HG02642 (cell line): ENCODE data around the gene PAX8.

Source experiments
- ATAC-seq: cut with Tn5 transposase; IDR thresholded peaks from one replicate; pipeline ENCODE4 v1.9.1; 2021; ENCODE audit warnings: mild to moderate bottlenecking; ENCODE audit not compliant: unreplicated experiment, poor library complexity

The PAX8 gene

GRCh38 chr2:113211226-113212105, 67.3 kb downstream of the PAX8 start:
- no peak for ATAC-seq

DNA sequence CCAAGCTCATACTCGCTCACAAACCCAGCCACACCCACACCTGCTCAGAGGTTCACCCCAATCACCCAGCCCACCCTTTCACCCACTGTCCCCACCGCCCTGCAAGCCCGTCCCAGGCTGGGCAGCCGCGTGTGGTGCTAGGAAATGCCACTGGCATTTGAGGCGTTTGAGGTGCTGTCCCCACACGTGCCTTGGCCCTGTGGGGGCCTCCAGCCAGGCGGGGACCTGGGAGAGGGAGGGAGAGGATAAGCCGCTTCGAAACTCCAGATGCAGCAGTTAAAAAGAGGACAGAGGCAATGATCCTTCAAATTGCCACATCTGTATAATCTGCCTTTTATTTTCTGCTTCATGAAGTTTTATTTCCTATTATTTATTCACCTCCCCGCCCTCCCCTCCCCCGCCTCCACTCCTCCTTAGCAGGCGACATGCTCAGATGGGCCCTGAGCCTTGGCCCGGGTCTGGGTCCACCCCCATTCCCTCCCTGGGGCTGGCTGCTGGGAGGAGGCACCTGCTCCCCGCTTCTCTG, 69.0 kb downstream of the PAX8 start:
- ATAC-seq: no peak

GRCh38 chr2:113209011-113209645, 69.6 kb downstream of the PAX8 start:
- ATAC-seq: no peak

GRCh38 chr2:113208396-113208795, 70.3 kb downstream of the PAX8 start:
- ATAC-seq: no peak

DNA sequence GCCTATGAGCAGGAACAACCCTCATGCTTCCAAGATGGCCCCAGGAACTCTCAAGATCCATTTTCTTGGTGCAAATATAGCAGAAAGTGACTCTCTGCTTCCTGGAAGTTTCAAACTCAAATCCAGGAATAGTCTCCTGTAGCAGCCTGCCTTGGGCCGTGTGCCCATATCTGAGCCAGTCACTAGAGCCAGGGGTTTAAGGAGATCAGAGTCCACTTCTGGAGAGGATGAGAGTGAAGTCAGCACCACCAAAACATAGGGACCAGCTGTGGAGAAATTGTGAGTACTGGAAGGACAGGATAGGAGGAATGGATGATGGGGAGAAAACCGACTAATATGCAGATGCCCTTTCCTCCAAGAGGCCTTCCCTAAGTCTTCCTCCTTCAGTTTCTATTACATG, 71.7 kb downstream of the PAX8 start:
- no peak for ATAC-seq

DNA sequence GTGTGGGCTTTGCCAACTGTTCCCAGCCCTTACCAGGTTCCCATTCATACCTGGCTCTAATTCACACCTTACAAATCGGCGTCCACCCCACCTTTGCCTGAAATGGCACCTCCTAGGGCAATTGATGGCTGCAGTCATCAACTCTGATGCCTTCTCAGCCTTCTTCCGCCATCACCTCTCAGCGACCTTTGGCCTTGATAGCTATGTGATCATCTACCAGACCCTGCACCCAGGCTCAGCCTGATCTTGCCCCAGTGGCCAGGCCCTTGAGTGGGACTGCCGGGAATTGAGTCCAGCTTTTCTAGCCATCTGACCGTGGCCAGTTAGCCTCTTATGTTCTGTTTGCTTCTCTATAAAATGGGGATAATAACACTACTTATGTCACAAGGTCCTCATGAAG, 72.5 kb downstream of the PAX8 start:
- ATAC-seq: no peak

DNA sequence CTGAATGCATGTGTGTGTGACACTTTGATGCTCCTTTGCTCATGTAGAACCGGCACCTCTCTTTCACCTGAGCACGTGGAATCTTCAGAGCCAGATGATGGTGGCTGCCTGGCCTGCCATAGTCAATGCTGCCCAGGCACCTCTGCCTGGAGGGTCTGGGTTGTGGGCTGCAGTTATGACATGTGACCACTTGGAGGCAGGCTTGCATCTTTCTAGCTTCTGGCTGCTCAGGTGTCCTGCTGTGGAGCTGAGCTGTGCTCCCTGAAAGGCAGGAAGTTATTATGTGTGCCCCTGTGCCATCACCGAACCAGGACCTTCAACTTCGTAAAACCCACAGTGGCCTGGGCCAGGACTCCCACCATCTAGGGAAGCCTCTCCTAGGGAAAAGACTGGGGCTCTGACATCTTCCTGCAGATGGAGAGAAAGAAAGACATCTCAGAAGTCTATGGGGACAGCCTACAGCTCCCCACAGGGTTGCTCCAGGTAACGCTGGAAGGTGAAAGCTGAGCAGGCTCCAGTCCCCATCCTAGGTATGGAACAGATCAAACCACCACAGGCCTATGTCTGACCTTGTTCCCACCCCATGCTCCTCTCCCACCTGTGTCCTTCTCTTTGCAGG, 74.7 kb downstream of the PAX8 start:
- ATAC-seq: peak; percentile 67

DNA sequence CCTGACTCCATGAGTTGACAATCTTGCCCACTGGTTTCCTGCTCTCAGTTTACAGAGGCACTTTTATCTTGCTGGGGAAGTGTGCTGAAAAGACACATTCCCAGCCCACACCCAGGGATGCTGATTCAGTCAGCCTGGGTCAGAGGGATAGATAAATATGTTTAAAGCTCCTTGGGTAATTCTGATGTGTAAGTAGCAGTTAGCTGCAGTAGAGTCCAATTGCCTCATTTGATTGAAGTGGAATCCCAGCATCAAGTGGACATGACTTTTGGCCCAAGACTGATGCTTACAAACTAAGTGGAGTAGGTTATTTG, 75.5 kb downstream of the PAX8 start:
- ATAC-seq: no peak

GRCh38 chr2:113202305-113203216, 76.2 kb downstream of the PAX8 start:
- ATAC-seq: no peak

GRCh38 chr2:113201496-113202304, 77.0 kb downstream of the PAX8 start:
- no peak for ATAC-seq

- no peak for ATAC-seq
These were observed 77.8 kb downstream of the PAX8 start for GRCh38 chr2:113200736-113201490.

DNA sequence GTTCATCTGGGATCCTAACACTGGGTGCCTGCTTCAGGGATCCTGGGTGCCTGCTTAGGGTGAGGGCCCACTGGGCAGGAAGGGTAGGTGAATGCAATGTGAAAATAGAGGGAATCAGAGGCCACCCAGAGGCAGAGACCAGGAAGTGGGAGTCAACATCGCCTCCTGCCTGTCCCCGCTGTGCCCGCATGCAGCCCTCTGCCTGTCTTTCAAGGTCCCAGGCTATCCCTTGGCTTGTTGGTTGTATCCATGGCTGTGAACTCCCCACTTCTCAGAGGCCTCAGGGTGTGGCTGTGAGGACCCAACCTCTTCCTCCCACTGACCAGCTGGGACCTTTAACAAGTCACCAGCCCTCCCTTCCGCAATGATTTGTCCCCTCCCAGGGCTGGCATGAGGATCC, 78.5 kb downstream of the PAX8 start:
- no peak for ATAC-seq

DNA sequence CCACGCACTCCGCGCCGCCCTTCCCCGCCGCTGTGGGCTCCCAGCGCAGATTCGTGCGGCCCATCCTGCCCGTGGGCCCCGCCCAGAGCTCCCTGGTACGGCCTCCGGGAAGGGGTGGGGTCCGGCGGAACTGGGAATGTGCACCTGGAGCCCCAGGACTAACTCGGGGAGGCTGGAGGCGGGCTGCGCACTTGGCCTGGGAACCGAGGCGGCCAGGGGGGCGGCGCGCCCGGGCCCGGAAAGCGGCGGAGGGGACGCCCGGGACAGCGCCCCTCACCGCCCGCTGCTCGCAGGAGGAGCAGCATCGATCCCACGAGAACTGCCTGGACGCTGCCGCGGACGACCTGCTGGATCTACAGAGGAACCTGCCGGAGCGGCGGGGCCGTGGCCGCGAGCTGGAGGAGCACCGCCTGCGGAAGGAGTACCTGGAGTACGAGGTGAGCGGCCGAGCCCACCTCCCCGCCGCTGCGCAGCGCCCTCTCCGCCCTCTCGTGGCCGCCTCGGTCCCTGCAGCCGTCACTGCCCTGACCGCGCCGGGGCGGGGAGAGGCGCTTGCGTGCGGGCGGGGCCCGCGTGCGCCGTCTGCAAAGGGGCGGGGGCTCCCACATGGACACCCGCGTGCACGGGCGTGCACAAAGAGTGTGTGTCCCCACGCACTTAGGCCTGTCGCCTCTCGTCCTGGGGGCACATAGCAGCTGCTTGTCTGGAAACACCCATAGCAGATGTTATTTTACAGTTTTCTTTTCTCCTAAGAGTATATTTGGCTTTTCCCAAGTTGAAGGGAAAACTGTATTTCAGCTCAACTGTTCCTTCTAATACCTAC, 79.7 kb downstream of the PAX8 start:
- peak; percentile 85 for ATAC-seq

GRCh38 chr2:113198048-113198789, 80.5 kb downstream of the PAX8 start:
- ATAC-seq: peak; percentile 1

GRCh38 chr2:113197347-113198047, 81.2 kb downstream of the PAX8 start:
- ATAC-seq: no peak

- no peak for ATAC-seq
These were observed 81.9 kb downstream of the PAX8 start for GRCh38 chr2:113196839-113197238.
